Sigmoid colon (tissue), 4 donors: ENCODE results near the gene RRP9.

ENCODE experiments used
- CTCF ChIP-seq, 4 experiments: fragments of 450-650 bp in 3 of 4; fragments of 200-600 bp in 1 of 4; IDR thresholded peaks; one replicate each; pipeline ENCODE4 v1.5.1; 2016 to 2019; ENCODE audit warnings: antibody characterized with exemption in 4 of 4, mild to moderate bottlenecking in 3 of 4, moderate library complexity in 2 of 4
- EP300 ChIP-seq, 4 donors: sonication (generic); formaldehyde crosslinking; IDR thresholded peaks; one replicate each; pipeline ENCODE4 v1.6.1; 2017; ENCODE audit warnings: antibody characterized with exemption in 4 of 4
- POLR2A ChIP-seq, 2 donors: fragments of 450-650 bp; IDR thresholded peaks; one replicate each; pipeline ENCODE4 v1.6.1; 2016; ENCODE audit warnings: antibody characterized with exemption in 2 of 2, mild to moderate bottlenecking in 2 of 2, moderate library complexity in 2 of 2
- POLR2AphosphoS5 ChIP-seq, 4 donors: sonication (generic); formaldehyde crosslinking; IDR thresholded peaks; one replicate each; pipeline ENCODE4 v1.6.1; 2017; ENCODE audit warnings: antibody characterized with exemption in 4 of 4

GRCh38 chr3:51964521-51964920, 22.8 kb upstream of the RRP9 start:
- no peak for TF ChIP-seq POLR2AphosphoS5 (IDR thresholded peaks at IDR 0.05)
- TF ChIP-seq CTCF (IDR thresholded peaks at IDR 0.05) = no peak
- no peak for TF ChIP-seq POLR2A (IDR thresholded peaks at IDR 0.05)
- no peak for TF ChIP-seq EP300 (IDR thresholded peaks at IDR 0.05)
